Smooth muscle cell (in vitro differentiated cells): ENCODE measurements around the gene EIF1. TPM values are rescaled to one million over a fixed set of nuclear protein-coding genes. Genes with fewer than 3 reads are reported as not detected.

Experiments
- DNase-seq: peaks from one replicate; lab custom pipeline; 2025; ENCODE audit not compliant: unreplicated experiment; lab: John Stamatoyannopoulos, UW
- H2AFZ ChIP-seq: fragments of 200-600 bp; sonication (generic); 2 replicates; pipeline ENCODE4 v1.6.0; 2016; ENCODE audit warnings: antibody characterized with exemption, low read depth, mild to moderate bottlenecking
- H3F3A ChIP-seq: fragments of 200-600 bp; sonication (generic); 2 replicates; pipeline ENCODE4 v1.6.0; 2017; ENCODE audit warnings: antibody characterized with exemption, low read depth
- H3K27ac ChIP-seq: fragments of 200-600 bp; sonication (generic); 2 replicates; pipeline ENCODE4 v1.5.1; 2016; ENCODE audit warnings: low read depth, mild to moderate bottlenecking
- H3K27me3 ChIP-seq: fragments of 200-600 bp; sonication (generic); 2 replicates; pipeline ENCODE4 v1.6.1; 2016; ENCODE audit warnings: low read depth, mild to moderate bottlenecking
- H3K36me3 ChIP-seq: fragments of 200-600 bp; sonication (generic); 2 replicates; pipeline ENCODE4 v1.5.1; 2016; ENCODE audit warnings: low read depth
- H3K4me1 ChIP-seq: fragments of 200-600 bp; sonication (generic); 2 replicates; pipeline ENCODE4 v1.5.1; 2016; ENCODE audit warnings: low read depth
- H3K4me2 ChIP-seq: fragments of 200-600 bp; sonication (generic); 2 replicates; pipeline ENCODE4 v1.6.0; 2016; ENCODE audit warnings: mild to moderate bottlenecking
- H3K4me3 ChIP-seq: fragments of 200-600 bp; sonication (generic); 2 replicates; pipeline ENCODE4 v1.5.1; 2016; ENCODE audit warnings: mild to moderate bottlenecking
- H3K79me2 ChIP-seq: fragments of 200-600 bp; sonication (generic); 2 replicates; pipeline ENCODE4 v1.6.0; 2016; ENCODE audit warnings: low read depth, mild to moderate bottlenecking
- H3K9ac ChIP-seq: fragments of 200-600 bp; sonication (generic); 2 replicates; pipeline ENCODE4 v1.6.0; 2016; ENCODE audit warnings: low read depth
- H3K9me3 ChIP-seq: fragments of 200-600 bp; sonication (generic); replicated peaks from 2 replicates; pipeline ENCODE4 v1.5.1; 2016; ENCODE audit warnings: low read depth
- H4K20me1 ChIP-seq: fragments of 200-600 bp; sonication (generic); 2 replicates; pipeline ENCODE4 v1.6.0; 2016; ENCODE audit warnings: low read depth
- CTCF ChIP-seq: fragments of 200-600 bp; sonication (generic); IDR thresholded peaks from 2 replicates; pipeline ENCODE4 v1.5.1; 2017; ENCODE audit warnings: borderline replicate concordance, mild to moderate bottlenecking, antibody characterized with exemption; ENCODE audit not compliant: insufficient read depth, poor library complexity, severe bottlenecking
- WGBS: methylation state at CpG from one replicate; pipeline ENCODE4 v1.1.7; 2016; ENCODE audit warnings: low lambda C conversion rate; 5-methylcytosine and 5-hydroxymethylcytosine counted together
- polyA plus RNA-seq: library from polyadenylated mRNA; unstranded; fragments of >200 nt; fragmentation: Nextera tagmentation; extraction: Ambion mirVana; gene quantifications from 2 replicates; pipeline ENCODE4 v1.2.1, GENCODE V29; 2016
- total RNA-seq: library from RNA; depleted of rRNA; stranded (reverse); fragments of >200 nt; gene quantifications from 2 replicates; pipeline ENCODE4 v1.2.3, GENCODE V29; 2014

EIF1 gene
- total and polyA plus RNA-seq, 2 experiments from 2014 or later = 360 to 1,301 TPM

GRCh38 chr17:41734139-41734948 is 45.7 kb downstream of the EIF1 start, which contains the start of gene HAP1:
Gene HAP1, minus strand, starts transcription at chr17:41734643. Its CDS starts 9 bp downstream, at chr17:41734634.
- WGBS = under 1% methylated on average over 76 of the region's 77 CpGs
- Histone ChIP-seq H3K79me2 (no peaks in the 10 kb centered on the region), H3K9ac (no peak within 1 kb of the TSS), H3K27me3 (peaks cover 79% of the 10 kb centered on the region), H3K4me1 (peaks cover 11% of the 10 kb centered on the region), H3K4me3 (peak within 1 kb of the TSS; percentile 46), H2AFZ (no peak within 1 kb of the TSS), H3K4me2 (peak within 1 kb of the TSS; percentile 87), H3F3A (no peaks in the 10 kb centered on the region), H3K36me3 (no peaks in the 10 kb centered on the region), H4K20me1 (no peaks in the 10 kb centered on the region), H3K27ac (no peak within 1 kb of the TSS), H3K9me3 (no peaks in the 10 kb centered on the region)
- DNase-seq = no peak
- TF ChIP-seq CTCF = no peak

GRCh38 chr17:41734949-41735313 is 46.2 kb downstream of the EIF1 start:
- Histone ChIP-seq H3K9me3 (no peaks in the 10 kb centered on the region), H3K4me1 (peaks cover 11% of the 10 kb centered on the region), H4K20me1 (no peaks in the 10 kb centered on the region), H3K36me3 (no peaks in the 10 kb centered on the region), H3K4me3 (peak overlapping the region; percentile 46), H3K9ac (no peak overlapping the region), H2AFZ (no peak overlapping the region), H3K79me2 (no peaks in the 10 kb centered on the region), H3K4me2 (peak overlapping the region; percentile 87), H3F3A (no peaks in the 10 kb centered on the region), H3K27ac (no peak overlapping the region), H3K27me3 (peaks cover 79% of the 10 kb centered on the region)
- DNase-seq = no peak
- 3% methylated on average over 22 of the region's 23 CpGs for WGBS
- TF ChIP-seq CTCF = no peak

GRCh38 chr17:41735744-41736143 is 47.1 kb downstream of the EIF1 start:
- no peaks in the 10 kb centered on the region for H3F3A ChIP-seq
- WGBS = 94% methylated on average over 4 of the region's 4 CpGs
- no peaks in the 10 kb centered on the region for H3K9me3 ChIP-seq

More at GRCh38 chr17:41735744-41736143, 47.1 kb downstream of the EIF1 start:
- Histone ChIP-seq H3K36me3 (no peaks in the 10 kb centered on the region), H3K4me2 (no peak overlapping the region), H3K27ac (no peak overlapping the region), H2AFZ (no peak overlapping the region), H3K9ac (no peak overlapping the region), H3K4me1 (peaks cover 11% of the 10 kb centered on the region), H3K4me3 (no peak overlapping the region), H3K79me2 (no peaks in the 10 kb centered on the region), H3K27me3 (peaks cover 71% of the 10 kb centered on the region), H4K20me1 (no peaks in the 10 kb centered on the region)
- no peak for TF ChIP-seq CTCF
- DNase-seq = no peak
